Fibroblast of mammary gland (primary cell): ENCODE data around the gene CDKAL1.
A peak's percentile ranks its signal among the peaks of the same experiment; 100 is the strongest.

Source experiments
- DNase-seq: peaks from one replicate; pipeline ENCODE4 v3.0.0-alpha.2; 2010; ENCODE audit warnings: low read depth
- H3K4me3 ChIP-seq: 2 replicates; pipeline ENCODE4 v1.5.1; 2011; ENCODE audit warnings: low read depth, mild to moderate bottlenecking, low read length, moderate library complexity; ENCODE audit not compliant: control insufficient read depth
- TF ChIP-seq, protein P1 (sequence below): conservative IDR thresholded peaks from 2 replicates; pipeline ENCODE4 v1.5.1; 2011; ENCODE audit warnings: low read depth, low read length, inconsistent platforms; ENCODE audit not compliant: control insufficient read depth, insufficient read depth

Gene CDKAL1

DNA sequence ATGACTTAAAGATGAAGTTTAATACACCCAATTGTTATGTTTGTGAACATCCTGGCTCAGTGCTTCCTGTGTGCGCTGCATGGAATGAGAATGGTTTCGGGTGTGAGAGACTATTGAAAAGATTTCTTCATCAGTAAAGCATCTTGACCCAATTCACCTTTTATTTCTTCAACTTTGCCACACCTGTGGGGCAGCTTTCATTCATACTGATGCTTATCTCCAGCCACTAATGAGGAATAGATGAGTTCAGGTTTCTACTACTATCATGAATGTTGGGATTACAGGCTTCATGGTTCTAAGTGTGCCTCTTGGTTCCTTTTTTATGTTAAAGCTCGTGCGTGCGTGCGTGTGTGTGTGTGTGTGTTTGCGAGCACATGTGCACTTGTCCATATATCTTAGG, 685.6 kb downstream of the CDKAL1 start:
- no peak for DNase-seq
- H3K4me3 ChIP-seq = no peak overlapping the region
- TF ChIP-seq, protein P1, sequence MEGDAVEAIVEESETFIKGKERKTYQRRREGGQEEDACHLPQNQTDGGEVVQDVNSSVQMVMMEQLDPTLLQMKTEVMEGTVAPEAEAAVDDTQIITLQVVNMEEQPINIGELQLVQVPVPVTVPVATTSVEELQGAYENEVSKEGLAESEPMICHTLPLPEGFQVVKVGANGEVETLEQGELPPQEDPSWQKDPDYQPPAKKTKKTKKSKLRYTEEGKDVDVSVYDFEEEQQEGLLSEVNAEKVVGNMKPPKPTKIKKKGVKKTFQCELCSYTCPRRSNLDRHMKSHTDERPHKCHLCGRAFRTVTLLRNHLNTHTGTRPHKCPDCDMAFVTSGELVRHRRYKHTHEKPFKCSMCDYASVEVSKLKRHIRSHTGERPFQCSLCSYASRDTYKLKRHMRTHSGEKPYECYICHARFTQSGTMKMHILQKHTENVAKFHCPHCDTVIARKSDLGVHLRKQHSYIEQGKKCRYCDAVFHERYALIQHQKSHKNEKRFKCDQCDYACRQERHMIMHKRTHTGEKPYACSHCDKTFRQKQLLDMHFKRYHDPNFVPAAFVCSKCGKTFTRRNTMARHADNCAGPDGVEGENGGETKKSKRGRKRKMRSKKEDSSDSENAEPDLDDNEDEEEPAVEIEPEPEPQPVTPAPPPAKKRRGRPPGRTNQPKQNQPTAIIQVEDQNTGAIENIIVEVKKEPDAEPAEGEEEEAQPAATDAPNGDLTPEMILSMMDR = no peak

DNA sequence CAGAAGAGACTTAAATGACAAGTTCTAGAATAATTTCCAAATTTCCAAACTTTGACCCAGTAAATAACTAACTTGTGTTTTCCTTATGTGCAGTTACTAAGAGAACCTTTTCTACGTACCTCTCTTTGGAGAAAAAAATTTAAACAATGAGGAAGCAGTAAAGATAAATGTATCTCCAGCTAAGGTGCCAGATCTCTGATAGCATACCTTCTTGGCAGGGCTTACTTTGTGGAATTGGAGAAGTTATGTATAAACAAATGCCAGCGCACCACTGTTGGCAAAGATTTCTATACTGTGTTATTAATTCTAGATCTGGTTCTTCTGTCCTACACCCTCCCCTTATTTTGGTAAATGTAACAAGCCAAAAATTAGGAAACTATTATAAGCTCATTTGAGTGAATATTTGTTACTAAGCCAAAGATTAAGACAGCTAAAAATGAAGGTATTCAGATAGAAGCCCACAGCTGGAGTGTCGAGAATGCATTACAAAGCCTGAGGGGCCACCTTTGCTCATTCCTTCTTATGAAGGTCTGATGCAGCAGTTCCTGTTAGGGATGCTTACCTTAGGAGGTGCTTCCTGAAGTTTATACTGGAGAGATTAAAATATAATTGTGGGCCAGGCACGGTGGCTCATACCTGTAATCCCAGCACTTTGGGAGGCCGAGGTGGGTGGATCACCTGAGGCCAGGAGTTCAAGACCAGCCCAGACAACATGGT, 686.2 kb downstream of the CDKAL1 start:
- H3K4me3 ChIP-seq = no peak overlapping the region
- DNase-seq = no peak
- TF ChIP-seq, protein P1 = no peak

DNA sequence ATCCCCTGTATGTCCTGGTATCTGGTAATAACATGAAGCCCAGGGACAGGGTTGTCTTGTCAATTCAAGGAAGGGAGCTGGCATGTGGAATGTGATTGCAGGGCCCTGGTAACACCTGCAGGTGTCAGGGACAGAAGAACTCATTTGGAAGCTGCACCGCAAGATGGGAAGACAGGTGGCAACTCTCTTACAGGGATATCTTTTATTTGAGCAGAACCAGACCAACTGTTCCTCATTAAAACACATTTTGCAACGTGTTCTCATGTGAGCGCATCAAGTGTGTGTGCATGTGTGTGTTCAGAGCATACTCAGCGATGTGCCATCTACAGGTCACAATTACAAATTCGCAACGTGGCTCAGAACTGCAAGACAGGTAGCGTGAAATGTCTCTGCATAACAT, 688.4 kb downstream of the CDKAL1 start:
- no peak for DNase-seq
- no peak overlapping the region for H3K4me3 ChIP-seq
- TF ChIP-seq, protein P1 = no peak

DNA sequence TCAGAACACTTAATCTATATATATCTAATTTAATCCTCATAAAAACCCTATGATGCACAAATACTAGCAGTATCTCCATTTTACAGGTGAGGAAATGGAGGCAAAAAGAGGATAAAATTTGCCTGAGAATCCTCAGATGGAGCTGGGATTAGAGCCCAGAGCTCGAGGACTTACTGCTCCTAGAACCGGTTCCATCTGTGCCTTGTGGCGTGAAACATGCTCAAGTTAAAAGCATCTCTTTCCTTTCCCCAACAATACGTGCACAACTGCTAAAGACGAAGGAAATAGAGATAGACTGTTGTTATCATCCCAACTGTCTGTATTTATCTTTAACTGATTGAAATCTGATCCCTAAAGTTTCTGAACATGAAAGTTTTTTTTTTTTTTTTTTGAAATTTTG, 691.7 kb downstream of the CDKAL1 start:
- H3K4me3 ChIP-seq = no peak overlapping the region
- DNase-seq = no peak
- TF ChIP-seq, protein P1 = no peak

DNA sequence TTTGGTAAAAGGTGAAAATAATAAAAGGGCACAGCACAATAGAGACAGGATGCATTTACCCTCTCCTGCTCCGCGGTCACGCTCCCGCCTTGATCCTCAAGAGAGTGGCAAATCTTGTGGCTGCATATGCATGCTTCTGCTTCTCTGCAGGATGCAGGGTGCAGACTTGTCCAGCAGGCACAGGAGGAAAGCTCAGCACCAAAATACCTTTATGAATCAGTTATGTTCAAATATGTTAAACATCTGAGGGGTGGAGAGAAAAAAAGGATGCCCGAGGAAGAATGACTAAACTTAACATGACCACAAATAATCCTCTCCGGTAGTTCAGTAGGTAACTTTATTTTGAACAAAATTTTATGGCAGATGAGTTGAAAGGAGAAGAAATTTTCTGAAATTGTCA, 693.2 kb downstream of the CDKAL1 start:
- TF ChIP-seq, protein P1 = peak; percentile 4
- peak; percentile 18 for DNase-seq
- H3K4me3 ChIP-seq = no peak overlapping the region

DNA sequence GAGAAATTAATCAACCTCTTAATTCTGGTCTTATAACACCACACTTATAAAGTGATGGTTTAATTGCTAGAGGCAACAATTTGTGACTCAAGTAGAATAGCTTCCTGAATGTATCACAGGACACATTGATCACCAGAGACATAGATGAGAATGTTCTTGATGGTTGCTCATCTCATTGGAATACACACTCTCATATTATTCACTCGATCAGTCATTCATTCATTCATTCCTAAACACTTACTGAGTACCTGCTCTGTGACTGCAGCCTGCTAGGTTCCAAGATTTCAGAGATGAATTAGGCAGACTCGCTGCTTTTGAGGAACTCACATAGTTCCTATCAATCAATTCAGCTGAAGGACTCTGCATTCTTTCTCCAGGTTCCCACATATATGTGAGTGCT, 694.2 kb downstream of the CDKAL1 start:
- DNase-seq = peak; percentile 75
- TF ChIP-seq, protein P1 = no peak
- no peak overlapping the region for H3K4me3 ChIP-seq

DNA sequence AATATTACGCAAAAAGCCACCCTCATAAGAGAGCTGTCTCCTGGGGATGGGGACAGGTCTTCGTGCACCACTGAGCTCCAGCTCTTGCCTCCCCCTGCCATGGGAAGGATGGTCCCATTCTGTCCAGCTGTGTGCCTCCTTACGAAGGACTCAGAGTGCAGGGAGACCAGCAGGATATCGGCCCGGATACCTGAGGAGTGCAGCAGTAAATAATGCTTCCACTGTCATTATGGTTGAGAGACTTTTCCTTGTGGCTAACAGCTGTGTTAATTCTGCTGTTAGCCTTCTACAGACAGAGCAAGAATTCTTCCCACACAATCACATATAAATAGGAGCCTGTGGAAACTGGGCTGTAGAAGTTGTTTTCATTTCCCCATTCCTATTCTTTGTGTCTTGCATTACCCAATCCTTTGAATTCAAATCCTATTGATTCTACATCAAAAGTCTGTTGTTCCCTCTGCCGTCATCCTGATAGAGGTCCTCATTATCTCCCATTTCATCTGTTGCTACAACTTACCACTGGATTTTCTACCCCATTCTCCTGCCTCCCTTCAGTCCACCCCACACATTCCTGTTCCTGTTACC, 694.7 kb downstream of the CDKAL1 start:
- TF ChIP-seq, protein P1 = no peak
- H3K4me3 ChIP-seq = no peak overlapping the region
- DNase-seq = no peak
